SK-N-SH (cell line): ENCODE measurements around the gene ATF7IP2. TPM values are rescaled to one million over a fixed set of nuclear protein-coding genes. Genes with fewer than 3 reads are reported as not detected.

ENCODE experiments used
- CTCF ChIA-PET: fragments of 300-600, 350-600 bp; formaldehyde crosslinking; extraction: SDS; loops from one replicate; lab custom pipeline; 2021; lab: Yijun Ruan, JAX
- POLR2A ChIA-PET: fragments of 350-600 bp; sonication (Branson Sonifier 250); formaldehyde crosslinking; extraction: SDS; loops from one replicate; lab custom pipeline; 2020; ENCODE audit warnings: antibody characterized with exemption, inconsistent platforms; lab: Yijun Ruan, JAX
- DNase-seq: peaks from one replicate; pipeline ENCODE4 v3.0.0; 2012
- H2AFZ ChIP-seq: fragments of 200-600 bp; sonication (generic); 2 replicates; pipeline ENCODE4 v1.8.1; 2016; ENCODE audit warnings: antibody characterized with exemption, mild to moderate bottlenecking, low read depth
- H3F3A ChIP-seq: fragments of 200-600 bp; sonication (generic); replicated peaks from 2 replicates; pipeline ENCODE3; 2016; ENCODE audit warnings: antibody characterized with exemption, mild to moderate bottlenecking; ENCODE audit not compliant: insufficient read depth
- H3K27ac ChIP-seq, 2 experiments: fragments of 200-500 bp in 1 of 2; fragments of 200-600 bp in 1 of 2; sonication (Bioruptor generic) in 1 of 2; sonication (generic), shearing (Covaris generic) in 1 of 2; 2 replicates each; pipeline versions ENCODE4 v1.5.1 to v1.6.1; 2014 to 2016; ENCODE audit warnings: low read depth in 2 of 2, inconsistent platforms in 1 of 2, low read length in 1 of 2, mild to moderate bottlenecking in 1 of 2, mixed read lengths in 1 of 2
- H3K27me3 ChIP-seq: fragments of 200-600 bp; sonication (generic), shearing (Covaris generic); 2 replicates; pipeline ENCODE4 v1.6.1; 2016; ENCODE audit warnings: mixed run types; ENCODE audit not compliant: insufficient read depth
- H3K36me3 ChIP-seq, 2 experiments: fragments of 200-500 bp in 1 of 2; fragments of 200-600 bp in 1 of 2; sonication (Bioruptor generic) in 1 of 2; sonication (generic) in 1 of 2; replicated peaks in 1 of 2; 2 replicates each; pipeline versions ENCODE3 to v1.5.1; 2014 to 2016; ENCODE audit warnings: low read length in 1 of 2, mild to moderate bottlenecking in 1 of 2; ENCODE audit not compliant: insufficient read depth in 2 of 2, control insufficient read depth in 1 of 2
- H3K4me1 ChIP-seq, 2 experiments: fragments of 200-500 bp in 1 of 2; fragments of 200-600 bp in 1 of 2; sonication (Bioruptor generic) in 1 of 2; sonication (generic), shearing (Covaris generic) in 1 of 2; 2 replicates each; pipeline versions ENCODE4 v1.5.1 to v1.6.1; 2014 to 2016; ENCODE audit warnings: low read depth in 1 of 2, low read length in 1 of 2, mixed run types in 1 of 2; ENCODE audit not compliant: insufficient read depth in 2 of 2, control insufficient read depth in 1 of 2
- H3K4me2 ChIP-seq: fragments of 200-600 bp; sonication (generic), shearing (Covaris generic); 2 replicates; pipeline ENCODE4 v1.6.1; 2017; ENCODE audit warnings: mixed run types
- H3K4me3 ChIP-seq, 2 experiments: fragments of 200-500 bp in 1 of 2; fragments of 200-600 bp in 1 of 2; sonication (Bioruptor generic) in 1 of 2; sonication (generic), shearing (Covaris generic) in 1 of 2; 2 replicates each; pipeline versions ENCODE4 v1.5.1 to v1.8.1; 2014 to 2016; ENCODE audit warnings: low read depth in 2 of 2, inconsistent platforms in 1 of 2, low read length in 1 of 2, mild to moderate bottlenecking in 1 of 2, mixed read lengths in 1 of 2, moderate library complexity in 1 of 2
- H3K79me2 ChIP-seq: fragments of 200-600 bp; sonication (generic); 2 replicates; pipeline ENCODE4 v1.8.1; 2017; ENCODE audit warnings: mild to moderate bottlenecking; ENCODE audit not compliant: insufficient read depth
- H3K9ac ChIP-seq: fragments of 200-600 bp; sonication (generic); 2 replicates; pipeline ENCODE4 v1.6.1; 2017; ENCODE audit warnings: mixed run types
- H3K9me2 ChIP-seq: fragments of 200-600 bp; sonication (generic); 2 replicates; pipeline ENCODE4 v1.6.1; 2017; ENCODE audit warnings: mixed run types
- H3K9me3 ChIP-seq: fragments of 200-600 bp; sonication (generic); 2 replicates; pipeline ENCODE4 v1.6.1; 2017; ENCODE audit warnings: mixed run types, mild to moderate bottlenecking, moderate library complexity
- H4K20me1 ChIP-seq: fragments of 200-600 bp; sonication (generic); 2 replicates; pipeline ENCODE4 v1.6.1; 2017; ENCODE audit warnings: mild to moderate bottlenecking, mixed run types; ENCODE audit not compliant: insufficient read depth
- CHD2 ChIP-seq: fragments of 150-350 bp; IDR thresholded peaks from 2 replicates; pipeline ENCODE4 v1.6.1; 2018; ENCODE audit warnings: low read length; ENCODE audit not compliant: partially characterized antibody
- CTCF ChIP-seq: fragments of 200-600 bp; sonication (generic); IDR thresholded peaks from 2 replicates; pipeline ENCODE4 v1.6.1; 2017; ENCODE audit warnings: antibody characterized with exemption, mild to moderate bottlenecking, moderate library complexity
- EP300 ChIP-seq, 2 experiments: IDR thresholded peaks; 2 replicates each; pipeline versions ENCODE4 v1.4.0 to v1.6.1; 2012; ENCODE audit warnings: borderline replicate concordance in 1 of 2, low read depth in 1 of 2, low read length in 1 of 2
- EZH2phosphoT487 ChIP-seq: fragments of 200-600 bp; sonication (generic); IDR thresholded peaks from 2 replicates; pipeline ENCODE4 v1.6.1; 2017; ENCODE audit warnings: low read depth, mixed run types, mild to moderate bottlenecking, antibody characterized with exemption, moderate library complexity, borderline replicate concordance
- GATA2 ChIP-seq: sonication (generic); formaldehyde crosslinking; IDR thresholded peaks from 2 replicates; pipeline ENCODE4 v1.5.0; 2020; ENCODE audit warnings: mild to moderate bottlenecking, missing genetic modification reagents
- MAX ChIP-seq: IDR thresholded peaks from 2 replicates; pipeline ENCODE4 v1.4.0; 2012; ENCODE audit warnings: low read depth
- MEF2A ChIP-seq: IDR thresholded peaks from 2 replicates; pipeline ENCODE4 v1.4.0; 2012; ENCODE audit warnings: low read depth, borderline replicate concordance
- MXI1 ChIP-seq: IDR thresholded peaks from 2 replicates; pipeline ENCODE4 v1.6.1; 2012; ENCODE audit warnings: mild to moderate bottlenecking, low read depth, low read length, improper control_type of control experiment
- NFIC ChIP-seq: IDR thresholded peaks from 2 replicates; pipeline ENCODE4 v1.4.0; 2012; ENCODE audit warnings: borderline replicate concordance
- NRF1 ChIP-seq: IDR thresholded peaks from 2 replicates; pipeline ENCODE4 v1.6.1; 2012; ENCODE audit warnings: low read depth, mild to moderate bottlenecking, low read length
- PBX3 ChIP-seq: IDR thresholded peaks from 2 replicates; pipeline ENCODE4; 2012
- RAD21 ChIP-seq: IDR thresholded peaks from 2 replicates; pipeline ENCODE4 v1.6.1; 2012; ENCODE audit warnings: mild to moderate bottlenecking, low read length
- SIN3A ChIP-seq: IDR thresholded peaks from 2 replicates; pipeline ENCODE4 v1.6.1; 2012; ENCODE audit warnings: low read depth, mild to moderate bottlenecking, low read length, moderate library complexity, borderline replicate concordance
- SMC3 ChIP-seq: IDR thresholded peaks from 2 replicates; pipeline ENCODE4 v1.6.1; 2012; ENCODE audit warnings: low read depth, low read length, improper control_type of control experiment
- YY1 ChIP-seq: IDR thresholded peaks from 2 replicates; pipeline ENCODE4 v1.4.0; 2012; ENCODE audit warnings: low read depth, mild to moderate bottlenecking
- ZBTB33 ChIP-seq: IDR thresholded peaks from 2 replicates; pipeline ENCODE4 v1.4.0; 2012; ENCODE audit warnings: low read depth, borderline replicate concordance
- WGBS: methylation state at CpG from one replicate; pipeline ENCODE4 v1.1.6; 2017; ENCODE audit warnings: low lambda C conversion rate; 5-methylcytosine and 5-hydroxymethylcytosine counted together
- polyA plus RNA-seq, 3 experiments: library from polyadenylated mRNA; depleted of rRNA; stranded (reverse); fragments of >200 nt; gene quantifications; 2 replicates each; pipeline ENCODE4 v1.2.3, GENCODE V29; 2012

Gene ATF7IP2
- polyA plus RNA-seq, 1 of the 3 experiments (the other 2 are of a cell fraction) = 0.35 TPM

- no peak for TF ChIP-seq ZBTB33
- TF ChIP-seq GATA2 (CRISPR knock-in tag) = no peak
Measured at GRCh38 chr16:10465821-10466220, 80.0 kb downstream of the ATF7IP2 start (continued).

DNA sequence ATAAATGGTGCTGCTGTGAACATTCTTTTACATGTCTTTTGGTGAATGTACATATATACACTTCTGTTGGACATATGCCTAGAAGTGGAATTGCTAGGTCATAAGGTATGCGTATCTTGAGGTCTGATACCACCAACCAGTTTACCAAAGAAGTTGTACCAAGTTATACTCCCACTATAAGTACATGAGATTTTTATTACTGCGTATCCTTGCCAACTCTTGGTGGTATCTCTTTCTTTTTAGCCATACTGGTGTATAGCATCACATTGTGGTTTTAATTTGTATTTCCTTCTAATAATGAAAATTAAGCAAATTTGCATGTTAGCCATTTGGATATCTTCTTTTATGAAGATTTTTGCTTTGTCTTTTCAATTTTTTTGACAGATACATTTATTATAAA is 80.5 kb downstream of the ATF7IP2 start:
- no peaks in the 10 kb centered on the region for H3K9me2 ChIP-seq
- no peak for TF ChIP-seq MXI1
- TF ChIP-seq MAX = no peak
- TF ChIP-seq EP300 (IDR thresholded peaks at IDR 0.05; ENCODE audit: borderline replicate concordance in 1 of 2, low read depth in 1 of 2, low read length in 1 of 2) = no peak
- no peak for TF ChIP-seq EZH2phosphoT487
- no peak for TF ChIP-seq CHD2
- TF ChIP-seq CTCF = no peak
- no peak for TF ChIP-seq PBX3
- no peak for TF ChIP-seq SIN3A
- no peak for TF ChIP-seq SMC3
- TF ChIP-seq YY1 = no peak
- no peak for TF ChIP-seq NFIC
- TF ChIP-seq MEF2A = no peak
- TF ChIP-seq NRF1 = no peak
- TF ChIP-seq RAD21 = no peak
- no peak overlapping the region for H3K4me3 ChIP-seq
- H3K4me2 ChIP-seq = no peak overlapping the region
- ChIA-PET POLR2A (no interaction called here), CTCF (no interaction called here)
- H2AFZ ChIP-seq = no peak overlapping the region
- H3K79me2 ChIP-seq = no peaks in the 10 kb centered on the region
- no peak for DNase-seq
- H3K9ac ChIP-seq = no peak overlapping the region
- 73% methylated on average over 2 of the region's 2 CpGs for WGBS
- no peaks in the 10 kb centered on the region for H3F3A ChIP-seq
- no peaks in the 10 kb centered on the region for H3K36me3 ChIP-seq
- no peaks in the 10 kb centered on the region for H3K9me3 ChIP-seq
- H3K27me3 ChIP-seq = no peaks in the 10 kb centered on the region
- no peak overlapping the region for H3K27ac ChIP-seq
- H4K20me1 ChIP-seq = no peaks in the 10 kb centered on the region
- no peaks in the 10 kb centered on the region for H3K4me1 ChIP-seq
